GM18909 (cell line): ENCODE measurements around the gene TCAF1.
A peak's percentile ranks its signal among the peaks of the same experiment; 100 is the strongest.
"Not testable (repeated sequence)": the region's sequence is repeated elsewhere in the genome, so short reads cannot be mapped to it uniquely, and the experiment has no call there.

ENCODE experiments used
- ATAC-seq: cut with Tn5 transposase; IDR thresholded peaks from one replicate; pipeline ENCODE4 v1.9.1; 2021; ENCODE audit warnings: mild to moderate bottlenecking; ENCODE audit not compliant: unreplicated experiment, poor library complexity

The TCAF1 gene

GRCh38 chr7:143871534-143871933 lies 30.4 kb downstream of the TCAF1 start:
- ATAC-seq = not testable (repeated sequence)

GRCh38 chr7:143857994-143858393 lies 44.0 kb downstream of the TCAF1 start:
- not testable (repeated sequence) for ATAC-seq

- ATAC-seq = not testable (repeated sequence)
These were observed 46.5 kb downstream of the TCAF1 start for GRCh38 chr7:143855443-143855842.

GRCh38 chr7:143850682-143851081 lies 51.3 kb downstream of the TCAF1 start:
- no peak for ATAC-seq

- ATAC-seq = no peak
These were observed 52.0 kb downstream of the TCAF1 start for GRCh38 chr7:143849785-143850479.

- ATAC-seq = no peak
These were observed 53.8 kb downstream of the TCAF1 start for GRCh38 chr7:143848192-143848591.

GRCh38 chr7:143846692-143847091 lies 55.3 kb downstream of the TCAF1 start:
- ATAC-seq = peak; percentile 65

GRCh38 chr7:143841696-143842095 lies 60.3 kb downstream of the TCAF1 start:
- ATAC-seq = not testable (repeated sequence)

GRCh38 chr7:143840062-143840461 lies 61.9 kb downstream of the TCAF1 start:
- ATAC-seq = not testable (repeated sequence)

GRCh38 chr7:143837223-143837622 lies 64.8 kb downstream of the TCAF1 start:
- ATAC-seq = peak; percentile 69

- ATAC-seq = peak; percentile 85
These were observed 65.4 kb downstream of the TCAF1 start for GRCh38 chr7:143836622-143837021.

- ATAC-seq = peak; percentile 41
These were observed 65.9 kb downstream of the TCAF1 start for GRCh38 chr7:143836088-143836487.

- not testable (repeated sequence) for ATAC-seq
These were observed 75.4 kb downstream of the TCAF1 start for GRCh38 chr7:143826578-143826977.

- ATAC-seq = not testable (repeated sequence)
These were observed 77.5 kb downstream of the TCAF1 start for GRCh38 chr7:143824295-143825135.

- not testable (repeated sequence) for ATAC-seq
These were observed 78.2 kb downstream of the TCAF1 start for GRCh38 chr7:143823634-143824294.

- not testable (repeated sequence) for ATAC-seq
These were observed 80.3 kb downstream of the TCAF1 start for GRCh38 chr7:143821392-143822277.

- ATAC-seq = peak; percentile 68
These were observed 84.1 kb downstream of the TCAF1 start for GRCh38 chr7:143817873-143818272.

GRCh38 chr7:143816471-143817133 lies 85.4 kb downstream of the TCAF1 start:
- not testable (repeated sequence) for ATAC-seq

GRCh38 chr7:143810639-143811038 lies 91.3 kb downstream of the TCAF1 start:
- not testable (repeated sequence) for ATAC-seq
